A673 (cell line): ENCODE measurements around the gene FLT4. TPM values are rescaled to one million over a fixed set of nuclear protein-coding genes. Genes with fewer than 3 reads are reported as not detected.

Experiments
- BruUV-seq: library from RNA; stranded (reverse); fragments of 400-500 nt; replicated peaks from 2 replicates; lab custom pipeline; 2021; lab: Mats Ljungman, UMichigan
- CTCF ChIA-PET: fragments of 300-600 bp; sonication (Branson Sonifier 250); formaldehyde crosslinking; loops from one replicate; lab custom pipeline; 2022; ENCODE audit warnings: antibody characterized with exemption; lab: Charles Lee
- POLR2A ChIA-PET: fragments of 300-600 bp; sonication (Branson Sonifier 250); formaldehyde crosslinking; loops from one replicate; lab custom pipeline; 2022; ENCODE audit warnings: antibody characterized with exemption; ENCODE audit not compliant: low non-redundant PET; lab: Charles Lee
- DNase-seq: peaks from one replicate; pipeline ENCODE4 v3.0.0-alpha.2; 2015; ENCODE audit warnings: low spot score
- H3K27ac ChIP-seq: fragments of 200-600 bp; sonication (generic); 2 replicates; pipeline ENCODE4 v1.5.1; 2016; ENCODE audit warnings: mixed run types, low read depth, mild to moderate bottlenecking, mixed read lengths, antibody characterized with exemption, low read length; ENCODE audit not compliant: poor library complexity, severe bottlenecking
- H3K27me3 ChIP-seq: fragments of 200-600 bp; sonication (generic); replicated peaks from 2 replicates; pipeline ENCODE4 v1.6.1; 2017; ENCODE audit warnings: mixed run types, low read depth, mild to moderate bottlenecking, mixed read lengths, antibody characterized with exemption, low read length; ENCODE audit not compliant: insufficient read depth, poor library complexity
- H3K36me3 ChIP-seq: fragments of 200-600 bp; sonication (generic); 2 replicates; pipeline ENCODE4 v1.6.1; 2016; ENCODE audit warnings: mixed run types, mild to moderate bottlenecking, mixed read lengths, antibody characterized with exemption, low read length; ENCODE audit not compliant: insufficient read depth, poor library complexity, severe bottlenecking
- H3K4me1 ChIP-seq: fragments of 200-600 bp; sonication (generic); 2 replicates; pipeline ENCODE4 v1.6.1; 2017; ENCODE audit warnings: mixed run types, mild to moderate bottlenecking, mixed read lengths, antibody characterized with exemption, low read length; ENCODE audit not compliant: insufficient read depth, poor library complexity, severe bottlenecking
- H3K4me3 ChIP-seq: fragments of 200-600 bp; sonication (generic); 2 replicates; pipeline ENCODE4 v1.5.1; 2016; ENCODE audit warnings: low read depth, mixed run types, mild to moderate bottlenecking, mixed read lengths, low read length; ENCODE audit not compliant: poor library complexity, severe bottlenecking
- H3K9me3 ChIP-seq: fragments of 200-600 bp; sonication (generic); 2 replicates; pipeline ENCODE4 v1.6.1; 2016; ENCODE audit warnings: mixed run types, low read depth, mild to moderate bottlenecking, mixed read lengths, antibody characterized with exemption, low read length; ENCODE audit not compliant: poor library complexity, severe bottlenecking
- EZH2 ChIP-seq: fragments of 200-600 bp; sonication (generic); IDR thresholded peaks from 2 replicates; pipeline ENCODE4 v1.6.1; 2017; ENCODE audit warnings: borderline replicate concordance, low read depth, mild to moderate bottlenecking, mixed read lengths, antibody characterized with exemption, low read length; ENCODE audit not compliant: poor library complexity, severe bottlenecking
- intact Hi-C: fragments of 100-400 bp; cut with micrococcal nuclease; formaldehyde crosslinking; loops from one replicate; pipeline ENCODE4 v1.10.0; 2022; ENCODE audit not compliant: unreplicated experiment
- total RNA-seq: library from RNA; stranded (reverse); gene quantifications from 2 replicates; pipeline ENCODE4 v1.2.3, GENCODE V29; 2021
- TF ChIP-seq, protein P1 (sequence below): fragments of 300-800, 200-600 bp; sonication (generic); conservative IDR thresholded peaks from 2 replicates; pipeline ENCODE4 v1.5.1; 2017; ENCODE audit warnings: low read depth, mild to moderate bottlenecking, antibody characterized with exemption, low read length, moderate library complexity, mixed read lengths

FLT4 gene
- total RNA-seq, 1 experiment from 2014 or later, result 8.6 TPM

DNA sequence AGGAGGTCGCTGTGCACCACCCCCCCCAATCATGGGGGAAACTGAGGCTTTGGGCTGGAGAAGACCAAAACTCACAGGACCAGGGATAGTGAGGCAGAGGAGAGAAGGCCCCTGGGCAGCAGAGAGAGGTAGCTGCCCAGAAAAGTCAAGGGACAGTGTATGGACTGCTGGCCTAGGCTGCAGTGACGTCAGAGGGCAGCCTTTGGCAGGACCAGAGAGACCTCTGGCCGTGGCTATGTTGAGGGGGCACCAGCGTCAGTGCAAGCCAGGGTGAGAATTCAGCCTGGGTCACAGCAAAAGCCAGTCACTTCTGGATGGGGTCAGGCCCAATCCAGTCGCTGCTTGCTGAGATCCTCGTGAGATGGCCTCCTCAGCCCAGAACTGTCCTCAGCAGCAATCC, 26.5 kb downstream of the FLT4 start:
- no peaks in the 10 kb centered on the region for H3K9me3 ChIP-seq
- BruUV-seq, result no TSS peak
- no peaks in the 10 kb centered on the region for H3K27me3 ChIP-seq
- POLR2A ChIA-PET, result no interaction called here
- no peak overlapping the region for H3K4me3 ChIP-seq
- TF ChIP-seq EZH2, result no peak
- TF ChIP-seq, protein P1, sequence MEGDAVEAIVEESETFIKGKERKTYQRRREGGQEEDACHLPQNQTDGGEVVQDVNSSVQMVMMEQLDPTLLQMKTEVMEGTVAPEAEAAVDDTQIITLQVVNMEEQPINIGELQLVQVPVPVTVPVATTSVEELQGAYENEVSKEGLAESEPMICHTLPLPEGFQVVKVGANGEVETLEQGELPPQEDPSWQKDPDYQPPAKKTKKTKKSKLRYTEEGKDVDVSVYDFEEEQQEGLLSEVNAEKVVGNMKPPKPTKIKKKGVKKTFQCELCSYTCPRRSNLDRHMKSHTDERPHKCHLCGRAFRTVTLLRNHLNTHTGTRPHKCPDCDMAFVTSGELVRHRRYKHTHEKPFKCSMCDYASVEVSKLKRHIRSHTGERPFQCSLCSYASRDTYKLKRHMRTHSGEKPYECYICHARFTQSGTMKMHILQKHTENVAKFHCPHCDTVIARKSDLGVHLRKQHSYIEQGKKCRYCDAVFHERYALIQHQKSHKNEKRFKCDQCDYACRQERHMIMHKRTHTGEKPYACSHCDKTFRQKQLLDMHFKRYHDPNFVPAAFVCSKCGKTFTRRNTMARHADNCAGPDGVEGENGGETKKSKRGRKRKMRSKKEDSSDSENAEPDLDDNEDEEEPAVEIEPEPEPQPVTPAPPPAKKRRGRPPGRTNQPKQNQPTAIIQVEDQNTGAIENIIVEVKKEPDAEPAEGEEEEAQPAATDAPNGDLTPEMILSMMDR, result no peak
- no peaks in the 10 kb centered on the region for H3K36me3 ChIP-seq
- peaks cover 12% of the 10 kb centered on the region for H3K4me1 ChIP-seq
- no peak overlapping the region for H3K27ac ChIP-seq
- intact Hi-C loops, result no loop called here
- no peak for DNase-seq
- CTCF ChIA-PET, result interaction anchor here (0.6 to 0.7 kb wide), 2 partner anchors 17 to 298 kb away, joined by 4 to 5 read pairs; no protein-coding TSS in a partner anchor

DNA sequence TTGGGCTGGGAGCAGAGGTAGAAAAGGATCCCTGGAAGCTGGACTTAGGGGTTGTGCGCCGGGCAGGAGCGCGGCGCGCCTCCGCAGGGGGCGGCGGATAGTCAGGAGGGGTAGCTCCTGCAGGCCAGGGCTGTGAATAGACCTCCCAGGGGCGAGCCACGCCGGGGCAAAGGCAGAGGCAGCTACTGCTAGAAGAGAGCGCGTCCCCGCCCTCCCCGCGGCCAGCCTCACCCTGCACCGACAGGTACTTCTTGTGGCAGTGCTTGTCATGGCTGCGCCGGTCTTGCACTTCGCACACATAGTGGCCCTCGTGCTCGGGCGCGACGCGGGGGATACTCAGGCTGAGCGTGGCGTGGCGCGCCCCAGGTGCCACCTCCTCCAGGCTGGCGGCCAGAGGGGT, 28.1 kb downstream of the FLT4 start:
- BruUV-seq, result no TSS peak
- no peak overlapping the region for H3K4me3 ChIP-seq
- CTCF ChIA-PET, result interaction anchor here (0.7 kb wide), 1 partner anchor 146 kb away, joined by 3 read pairs; no protein-coding TSS in a partner anchor
- no peaks in the 10 kb centered on the region for H3K9me3 ChIP-seq
- H3K4me1 ChIP-seq, result peaks cover 12% of the 10 kb centered on the region
- TF ChIP-seq EZH2, result no peak
- TF ChIP-seq, protein P1, result no peak
- no peak for DNase-seq
- intact Hi-C loops, result no loop called here
- POLR2A ChIA-PET, result no interaction called here
- H3K27ac ChIP-seq, result no peak overlapping the region
- no peaks in the 10 kb centered on the region for H3K27me3 ChIP-seq
- no peaks in the 10 kb centered on the region for H3K36me3 ChIP-seq

DNA sequence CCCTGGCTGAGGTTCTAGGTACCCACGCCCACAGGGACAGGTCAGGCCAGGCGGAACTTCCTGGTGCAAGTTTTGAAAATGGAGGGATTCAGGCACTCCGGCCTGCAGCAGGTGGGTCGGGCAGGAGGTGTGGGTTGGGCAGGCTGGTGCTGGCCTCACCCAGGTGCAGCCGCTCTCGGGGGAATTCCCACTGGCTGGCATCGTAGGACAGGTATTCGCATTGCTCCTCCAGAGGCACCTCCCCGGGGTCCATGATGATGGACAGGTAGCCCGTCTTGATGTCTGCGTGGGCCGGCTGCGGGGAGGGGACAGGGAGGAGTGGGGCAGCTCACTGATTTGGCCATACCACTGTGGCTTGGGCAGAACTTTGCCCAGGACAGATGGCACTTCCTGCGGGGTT, 29.4 kb downstream of the FLT4 start:
- intact Hi-C loops, result no loop called here
- no peak overlapping the region for H3K27ac ChIP-seq
- no TSS peak for BruUV-seq
- no peaks in the 10 kb centered on the region for H3K9me3 ChIP-seq
- TF ChIP-seq EZH2, result no peak
- TF ChIP-seq, protein P1, result no peak
- ChIA-PET POLR2A (no interaction called here), CTCF (no interaction called here)
- no peak for DNase-seq
- peaks cover 12% of the 10 kb centered on the region for H3K4me1 ChIP-seq
- H3K36me3 ChIP-seq, result no peaks in the 10 kb centered on the region
- H3K4me3 ChIP-seq, result no peak overlapping the region
- no peaks in the 10 kb centered on the region for H3K27me3 ChIP-seq
